ENCODE results near the gene RAF1. TPM values are rescaled to one million over a fixed set of nuclear protein-coding genes. Genes with fewer than 3 reads are reported as not detected.

Gene RAF1
- total RNA-seq, 1 experiment from 2014 or later: 64.3 TPM

DNA sequence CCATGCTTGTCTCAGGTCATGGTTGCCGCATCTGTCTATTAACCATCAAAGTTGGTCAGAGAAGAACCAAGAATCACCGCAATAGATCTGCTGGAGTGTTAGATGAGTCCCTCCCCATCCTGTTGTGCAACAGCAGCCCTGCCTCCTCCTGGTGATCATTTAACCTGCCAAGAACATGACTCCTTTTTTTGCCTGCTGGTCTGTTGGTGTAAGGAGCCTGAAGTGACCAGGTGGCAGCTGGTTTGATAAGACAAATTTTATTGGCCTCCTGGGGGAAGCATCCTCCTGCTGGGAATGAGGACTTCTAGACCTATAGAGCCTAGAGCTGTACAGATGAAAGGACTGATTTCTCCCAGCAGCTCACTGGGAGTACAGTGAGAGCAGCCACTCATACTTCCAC, 43.5 kb upstream of the RAF1 start:
- no peak overlapping the region for H2AFZ ChIP-seq (ENCODE audit: low read depth, low read length, poor library complexity, severe bottlenecking)
- ChIA-PET CTCF (interaction anchor here (0.9 to 2.9 kb wide), 5 partner anchors 9 to 184 kb away, joined by 3 to 12 read pairs (median 4); partner anchors contain the start of genes RPL32 and TMEM40), RAD21 (ENCODE audit: low non-redundant PET in 1 of 2, low total read pairs in 2 of 2, uncharacterized antibody in 2 of 2, unreplicated experiment in 2 of 2) (no interaction called here), POLR2A (interaction anchor here (1.2 kb wide), 1 partner anchor 9 kb away, joined by 7 read pairs; no protein-coding TSS in a partner anchor)
- TF ChIP-seq RAD21 (IDR thresholded peaks at IDR 0.05; ENCODE audit: low read depth): no peak
- TF ChIP-seq, protein P1, sequence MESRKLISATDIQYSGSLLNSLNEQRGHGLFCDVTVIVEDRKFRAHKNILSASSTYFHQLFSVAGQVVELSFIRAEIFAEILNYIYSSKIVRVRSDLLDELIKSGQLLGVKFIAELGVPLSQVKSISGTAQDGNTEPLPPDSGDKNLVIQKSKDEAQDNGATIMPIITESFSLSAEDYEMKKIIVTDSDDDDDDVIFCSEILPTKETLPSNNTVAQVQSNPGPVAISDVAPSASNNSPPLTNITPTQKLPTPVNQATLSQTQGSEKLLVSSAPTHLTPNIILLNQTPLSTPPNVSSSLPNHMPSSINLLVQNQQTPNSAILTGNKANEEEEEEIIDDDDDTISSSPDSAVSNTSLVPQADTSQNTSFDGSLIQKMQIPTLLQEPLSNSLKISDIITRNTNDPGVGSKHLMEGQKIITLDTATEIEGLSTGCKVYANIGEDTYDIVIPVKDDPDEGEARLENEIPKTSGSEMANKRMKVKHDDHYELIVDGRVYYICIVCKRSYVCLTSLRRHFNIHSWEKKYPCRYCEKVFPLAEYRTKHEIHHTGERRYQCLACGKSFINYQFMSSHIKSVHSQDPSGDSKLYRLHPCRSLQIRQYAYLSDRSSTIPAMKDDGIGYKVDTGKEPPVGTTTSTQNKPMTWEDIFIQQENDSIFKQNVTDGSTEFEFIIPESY (IDR thresholded peaks at IDR 0.05; ENCODE audit: extremely low read depth, insufficient replicate concordance, low read length): no peak
- TF ChIP-seq, protein P2, sequence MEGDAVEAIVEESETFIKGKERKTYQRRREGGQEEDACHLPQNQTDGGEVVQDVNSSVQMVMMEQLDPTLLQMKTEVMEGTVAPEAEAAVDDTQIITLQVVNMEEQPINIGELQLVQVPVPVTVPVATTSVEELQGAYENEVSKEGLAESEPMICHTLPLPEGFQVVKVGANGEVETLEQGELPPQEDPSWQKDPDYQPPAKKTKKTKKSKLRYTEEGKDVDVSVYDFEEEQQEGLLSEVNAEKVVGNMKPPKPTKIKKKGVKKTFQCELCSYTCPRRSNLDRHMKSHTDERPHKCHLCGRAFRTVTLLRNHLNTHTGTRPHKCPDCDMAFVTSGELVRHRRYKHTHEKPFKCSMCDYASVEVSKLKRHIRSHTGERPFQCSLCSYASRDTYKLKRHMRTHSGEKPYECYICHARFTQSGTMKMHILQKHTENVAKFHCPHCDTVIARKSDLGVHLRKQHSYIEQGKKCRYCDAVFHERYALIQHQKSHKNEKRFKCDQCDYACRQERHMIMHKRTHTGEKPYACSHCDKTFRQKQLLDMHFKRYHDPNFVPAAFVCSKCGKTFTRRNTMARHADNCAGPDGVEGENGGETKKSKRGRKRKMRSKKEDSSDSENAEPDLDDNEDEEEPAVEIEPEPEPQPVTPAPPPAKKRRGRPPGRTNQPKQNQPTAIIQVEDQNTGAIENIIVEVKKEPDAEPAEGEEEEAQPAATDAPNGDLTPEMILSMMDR (IDR thresholded peaks at IDR 0.05 in 2 of 3, conservative IDR thresholded peaks at IDR 0.05 in 1 of 3; ENCODE audit: borderline replicate concordance in 1 of 3, insufficient read depth in 1 of 3, low read depth in 2 of 3, low read length in 2 of 3): 0 out of 6 replicates have a peak, but pooled peaks of 2 of the 3 experiments have one; percentile 2 to 13
- no peak overlapping the region for H3K9ac ChIP-seq (ENCODE audit: low read length)
- no peaks in the 10 kb centered on the region for H4K20me1 ChIP-seq (ENCODE audit: insufficient read depth)
- no peak overlapping the region for H3K27ac ChIP-seq (ENCODE audit: low read depth, low read length)
- DNase-seq (ENCODE audit: low read depth, low spot score): no peak
- intact Hi-C loops (cut with micrococcal nuclease): loop anchor here (2.0 to 5.0 kb wide), 3 partner anchors 99 to 185 kb away; no protein-coding TSS in a partner anchor
- no peaks in the 10 kb centered on the region for H3K9me2 ChIP-seq (ENCODE audit: insufficient read depth)
- H3K9me3 ChIP-seq (ENCODE audit: control insufficient read depth in 1 of 2, insufficient read depth in 1 of 2, low read depth in 1 of 2, low read length in 2 of 2): no peaks in the 10 kb centered on the region
- H3K4me3 ChIP-seq (replicated peaks in 1 of 2; ENCODE audit: low read depth in 1 of 2, low read length in 2 of 2): no peak overlapping the region
- no peaks in the 10 kb centered on the region for H3K79me2 ChIP-seq (ENCODE audit: insufficient read depth, low read length)
- H3K27me3 ChIP-seq (ENCODE audit: insufficient read depth, low read length): no peaks in the 10 kb centered on the region
- no peaks in the 10 kb centered on the region for H3K36me3 ChIP-seq (ENCODE audit: control insufficient read depth in 1 of 2, insufficient read depth in 2 of 2, low read length in 2 of 2)
- no peak for ATAC-seq
- H3K4me1 ChIP-seq (ENCODE audit: control insufficient read depth in 1 of 2, insufficient read depth in 2 of 2, low read length in 2 of 2): peaks cover 0 to 10% of the 10 kb centered on the region in 2 experiments; a peak in 3 of 4 replicates
- no TSS peak for BruUV-seq (replicated peaks)
- H3K4me2 ChIP-seq (ENCODE audit: low read length): no peak overlapping the region
